Panc1 (cell line): ENCODE measurements around the gene ZNF808.
"Not testable (repeated sequence)": the region's sequence is repeated elsewhere in the genome, so short reads cannot be mapped to it uniquely, and the experiment has no call there.

Experiments used
- TCF7L2 ChIP-seq: IDR thresholded peaks from 2 replicates; pipeline ENCODE4 v1.6.1; 2011; ENCODE audit warnings: mild to moderate bottlenecking, low read depth, low read length, inconsistent platforms
- TF ChIP-seq, protein P1 (sequence below): fragments of 450-650 bp; IDR thresholded peaks from 2 replicates; pipeline ENCODE4 v1.5.1; 2017; ENCODE audit warnings: mild to moderate bottlenecking
- TF ChIP-seq, protein P2 (sequence below), 2 experiments: IDR thresholded peaks; 2 replicates each; pipeline ENCODE4 v1.6.1; 2011 to 2012; ENCODE audit warnings: low read depth in 2 of 2, control low read depth in 1 of 2, low read length in 1 of 2, mild to moderate bottlenecking in 1 of 2, moderate library complexity in 1 of 2; ENCODE audit not compliant: insufficient read depth in 1 of 2

DNA sequence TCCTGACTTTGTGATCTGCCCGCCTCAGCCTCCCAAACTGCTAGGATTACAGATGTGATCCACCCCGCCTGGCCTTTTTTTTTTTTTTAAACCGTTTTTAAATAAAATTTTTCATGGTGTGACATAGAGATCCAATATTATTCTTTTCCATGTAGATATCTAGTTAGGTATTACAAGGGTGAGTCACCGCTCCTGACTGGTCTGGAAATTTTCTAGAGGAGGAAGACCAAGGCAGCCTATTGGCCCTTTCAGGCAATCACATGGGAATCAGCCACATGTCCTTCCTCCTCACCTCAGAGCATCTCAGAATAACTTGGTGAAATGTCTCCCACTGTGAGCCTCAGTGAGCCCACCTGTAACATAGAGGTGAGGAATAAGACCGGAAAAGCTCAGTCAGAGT is 13.7 kb downstream of the ZNF808 start:
- TF ChIP-seq, protein P1, sequence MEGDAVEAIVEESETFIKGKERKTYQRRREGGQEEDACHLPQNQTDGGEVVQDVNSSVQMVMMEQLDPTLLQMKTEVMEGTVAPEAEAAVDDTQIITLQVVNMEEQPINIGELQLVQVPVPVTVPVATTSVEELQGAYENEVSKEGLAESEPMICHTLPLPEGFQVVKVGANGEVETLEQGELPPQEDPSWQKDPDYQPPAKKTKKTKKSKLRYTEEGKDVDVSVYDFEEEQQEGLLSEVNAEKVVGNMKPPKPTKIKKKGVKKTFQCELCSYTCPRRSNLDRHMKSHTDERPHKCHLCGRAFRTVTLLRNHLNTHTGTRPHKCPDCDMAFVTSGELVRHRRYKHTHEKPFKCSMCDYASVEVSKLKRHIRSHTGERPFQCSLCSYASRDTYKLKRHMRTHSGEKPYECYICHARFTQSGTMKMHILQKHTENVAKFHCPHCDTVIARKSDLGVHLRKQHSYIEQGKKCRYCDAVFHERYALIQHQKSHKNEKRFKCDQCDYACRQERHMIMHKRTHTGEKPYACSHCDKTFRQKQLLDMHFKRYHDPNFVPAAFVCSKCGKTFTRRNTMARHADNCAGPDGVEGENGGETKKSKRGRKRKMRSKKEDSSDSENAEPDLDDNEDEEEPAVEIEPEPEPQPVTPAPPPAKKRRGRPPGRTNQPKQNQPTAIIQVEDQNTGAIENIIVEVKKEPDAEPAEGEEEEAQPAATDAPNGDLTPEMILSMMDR: not testable (repeated sequence)
- not testable (repeated sequence) for TF ChIP-seq TCF7L2
- TF ChIP-seq, protein P2, sequence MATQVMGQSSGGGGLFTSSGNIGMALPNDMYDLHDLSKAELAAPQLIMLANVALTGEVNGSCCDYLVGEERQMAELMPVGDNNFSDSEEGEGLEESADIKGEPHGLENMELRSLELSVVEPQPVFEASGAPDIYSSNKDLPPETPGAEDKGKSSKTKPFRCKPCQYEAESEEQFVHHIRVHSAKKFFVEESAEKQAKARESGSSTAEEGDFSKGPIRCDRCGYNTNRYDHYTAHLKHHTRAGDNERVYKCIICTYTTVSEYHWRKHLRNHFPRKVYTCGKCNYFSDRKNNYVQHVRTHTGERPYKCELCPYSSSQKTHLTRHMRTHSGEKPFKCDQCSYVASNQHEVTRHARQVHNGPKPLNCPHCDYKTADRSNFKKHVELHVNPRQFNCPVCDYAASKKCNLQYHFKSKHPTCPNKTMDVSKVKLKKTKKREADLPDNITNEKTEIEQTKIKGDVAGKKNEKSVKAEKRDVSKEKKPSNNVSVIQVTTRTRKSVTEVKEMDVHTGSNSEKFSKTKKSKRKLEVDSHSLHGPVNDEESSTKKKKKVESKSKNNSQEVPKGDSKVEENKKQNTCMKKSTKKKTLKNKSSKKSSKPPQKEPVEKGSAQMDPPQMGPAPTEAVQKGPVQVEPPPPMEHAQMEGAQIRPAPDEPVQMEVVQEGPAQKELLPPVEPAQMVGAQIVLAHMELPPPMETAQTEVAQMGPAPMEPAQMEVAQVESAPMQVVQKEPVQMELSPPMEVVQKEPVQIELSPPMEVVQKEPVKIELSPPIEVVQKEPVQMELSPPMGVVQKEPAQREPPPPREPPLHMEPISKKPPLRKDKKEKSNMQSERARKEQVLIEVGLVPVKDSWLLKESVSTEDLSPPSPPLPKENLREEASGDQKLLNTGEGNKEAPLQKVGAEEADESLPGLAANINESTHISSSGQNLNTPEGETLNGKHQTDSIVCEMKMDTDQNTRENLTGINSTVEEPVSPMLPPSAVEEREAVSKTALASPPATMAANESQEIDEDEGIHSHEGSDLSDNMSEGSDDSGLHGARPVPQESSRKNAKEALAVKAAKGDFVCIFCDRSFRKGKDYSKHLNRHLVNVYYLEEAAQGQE (IDR thresholded peaks at IDR 0.05; ENCODE audit: insufficient read depth in 1 of 2, low read depth in 2 of 2, low read length in 1 of 2): not testable (repeated sequence)
